GM23338 (cell line): ENCODE results near the gene PTPRJ. TPM values are rescaled to one million over a fixed set of nuclear protein-coding genes. Genes with fewer than 3 reads are reported as not detected.

Source experiments
- ATAC-seq: fragments of 200-7000 bp; cut with Tn5 transposase; 3 replicates; pipeline ENCODE4 v1.9.1; 2020
- DNase-seq: peaks from one replicate; pipeline ENCODE4 v3.0.0-alpha.2; 2015; ENCODE audit warnings: low spot score
- H2AFZ ChIP-seq: fragments of 200-600 bp; sonication (generic); 2 replicates; pipeline ENCODE4 v1.8.0; 2016; ENCODE audit warnings: antibody characterized with exemption, mild to moderate bottlenecking, moderate library complexity
- H3F3A ChIP-seq: fragments of 200-600 bp; sonication (generic); replicated peaks from 2 replicates; pipeline ENCODE4 v1.8.0; 2017; ENCODE audit warnings: antibody characterized with exemption, mixed run types, low read depth
- H3K27ac ChIP-seq: fragments of 200-600 bp; sonication (generic); 2 replicates; pipeline ENCODE4 v1.6.1; 2016; ENCODE audit warnings: low read depth
- H3K27me3 ChIP-seq: fragments of 200-600 bp; sonication (generic); 2 replicates; pipeline ENCODE4 v1.8.0; 2016; ENCODE audit warnings: mild to moderate bottlenecking, mixed run types, moderate library complexity; ENCODE audit not compliant: insufficient read depth
- H3K36me3 ChIP-seq: fragments of 200-600 bp; sonication (generic); 2 replicates; pipeline ENCODE4 v1.8.0; 2016; ENCODE audit warnings: mild to moderate bottlenecking; ENCODE audit not compliant: insufficient read depth
- H3K4me1 ChIP-seq: fragments of 200-600 bp; sonication (generic); 2 replicates; pipeline ENCODE4 v1.8.0; 2016; ENCODE audit warnings: mild to moderate bottlenecking, moderate library complexity; ENCODE audit not compliant: insufficient read depth
- H3K4me2 ChIP-seq: fragments of 200-600 bp; sonication (generic); 2 replicates; pipeline ENCODE4 v1.7.1; 2017; ENCODE audit warnings: mixed run types
- H3K4me3 ChIP-seq: fragments of 200-600 bp; sonication (generic); 2 replicates; pipeline ENCODE4 v1.6.1; 2016; ENCODE audit warnings: mixed run types
- H3K79me2 ChIP-seq: fragments of 200-600 bp; sonication (generic); replicated peaks from 2 replicates; pipeline ENCODE4 v1.8.0; 2017; ENCODE audit warnings: mild to moderate bottlenecking; ENCODE audit not compliant: insufficient read depth
- H3K9me2 ChIP-seq: fragments of 200-600 bp; sonication (generic); 2 replicates; pipeline ENCODE4 v1.8.0; 2017; ENCODE audit not compliant: insufficient read depth
- H4K20me1 ChIP-seq: fragments of 200-600 bp; sonication (generic); replicated peaks from 2 replicates; pipeline ENCODE4 v1.8.0; 2017; ENCODE audit warnings: mild to moderate bottlenecking; ENCODE audit not compliant: insufficient read depth
- H3K27ac Mint-ChIP-seq: 2 replicates; pipeline ENCODE4 v1.8.0; 2020; ENCODE audit warnings: inconsistent platforms, mild to moderate bottlenecking, moderate library complexity, mixed read lengths
- H3K27me3 Mint-ChIP-seq: 3 replicates; pipeline ENCODE4 v1.8.0; 2022; ENCODE audit warnings: low read depth, mild to moderate bottlenecking, moderate library complexity, mixed read lengths, inconsistent platforms; ENCODE audit not compliant: insufficient read depth, poor library complexity
- H3K36me3 Mint-ChIP-seq: 3 replicates; pipeline ENCODE4 v1.8.0; 2021; ENCODE audit warnings: low read depth, mild to moderate bottlenecking, inconsistent platforms, moderate library complexity, mixed read lengths
- H3K4me1 Mint-ChIP-seq: 3 replicates; pipeline ENCODE4 v1.8.0; 2020; ENCODE audit warnings: mild to moderate bottlenecking, inconsistent platforms, mixed read lengths
- H3K4me3 Mint-ChIP-seq: 3 replicates; pipeline ENCODE4 v1.8.0; 2021; ENCODE audit warnings: moderate library complexity, mild to moderate bottlenecking, inconsistent platforms, mixed read lengths
- H3K9me3 Mint-ChIP-seq: 3 replicates; pipeline ENCODE4 v1.8.0; 2020; ENCODE audit warnings: moderate library complexity, mild to moderate bottlenecking, inconsistent platforms, mixed read lengths
- CREB1 ChIP-seq: fragments of 250-450 bp; sonication (Bioruptor Pico); IDR thresholded peaks from 2 replicates; pipeline ENCODE4 v1.5.0; 2020; ENCODE audit warnings: low read depth, mild to moderate bottlenecking, moderate library complexity
- CTCF ChIP-seq, 2 experiments: fragments of 200-600 bp in 1 of 2; sonication (generic) in 1 of 2; conservative IDR thresholded peaks; 2 replicates each; pipeline versions ENCODE4 v1.5.1 to v1.6.1; 2016 to 2017; ENCODE audit warnings: antibody characterized with exemption in 2 of 2, low read depth in 2 of 2, mild to moderate bottlenecking in 2 of 2, moderate library complexity in 1 of 2
- EZH2 ChIP-seq: fragments of 200-600 bp; sonication (generic); IDR thresholded peaks from one replicate; pipeline ENCODE4 v1.8.0; 2017; ENCODE audit warnings: antibody characterized with exemption, mild to moderate bottlenecking, low read depth; ENCODE audit not compliant: unreplicated experiment
- EZH2phosphoT487 ChIP-seq: fragments of 200-600 bp; sonication (generic); IDR thresholded peaks from one replicate; pipeline ENCODE4 v1.8.1; 2018; ENCODE audit warnings: antibody characterized with exemption; ENCODE audit not compliant: unreplicated experiment
- JUNB ChIP-seq: IDR thresholded peaks from one replicate; pipeline ENCODE4 v1.6.1; 2016; ENCODE audit warnings: antibody characterized with exemption; ENCODE audit not compliant: unreplicated experiment
- NANOG ChIP-seq: IDR thresholded peaks from 2 replicates; pipeline ENCODE4 v1.6.1; 2016; ENCODE audit warnings: antibody characterized with exemption, borderline replicate concordance
- POLR2AphosphoS5 ChIP-seq: IDR thresholded peaks from 2 replicates; pipeline ENCODE4 v1.6.1; 2016; ENCODE audit warnings: antibody characterized with exemption, low read depth
- REST ChIP-seq: IDR thresholded peaks from one replicate; pipeline ENCODE4 v1.6.1; 2018; ENCODE audit warnings: antibody characterized with exemption; ENCODE audit not compliant: unreplicated experiment
- STAT1 ChIP-seq: IDR thresholded peaks from one replicate; pipeline ENCODE4 v1.6.1; 2016; ENCODE audit warnings: antibody characterized with exemption; ENCODE audit not compliant: unreplicated experiment
- ZNF114 ChIP-seq: fragments of 250-450 bp; sonication (Bioruptor Pico); IDR thresholded peaks from 2 replicates; pipeline ENCODE4 v1.5.0; 2020; ENCODE audit warnings: mild to moderate bottlenecking, moderate library complexity
- ZNF331 ChIP-seq: fragments of 250-450 bp; sonication (Bioruptor Pico); IDR thresholded peaks from 2 replicates; pipeline ENCODE4 v1.5.0; 2020; ENCODE audit warnings: low read depth, mild to moderate bottlenecking, moderate library complexity
- ZNF462 ChIP-seq: fragments of 250-450 bp; sonication (Bioruptor Pico); IDR thresholded peaks from 2 replicates; pipeline ENCODE4 v1.5.0; 2020; ENCODE audit warnings: mild to moderate bottlenecking, moderate library complexity
- polyA plus RNA-seq: library from polyadenylated mRNA; unstranded; fragments of >200 nt; fragmentation: Nextera tagmentation; extraction: Ambion mirVana; gene quantifications from 2 replicates; pipeline ENCODE4 v1.2.1, GENCODE V29; 2016
- total RNA-seq: library from RNA; depleted of rRNA; stranded (reverse); fragments of >200 nt; shearing (Covaris generic); gene quantifications from 2 replicates; pipeline ENCODE4 v1.2.3, GENCODE V29; 2014
- TF ChIP-seq, protein P1 (sequence below): IDR thresholded peaks from 2 replicates; pipeline ENCODE4 v1.6.1; 2016; ENCODE audit warnings: antibody characterized with exemption

Gene PTPRJ
- total and polyA plus RNA-seq, 2 experiments from 2014 or later = 4.2 to 16.0 TPM

GRCh38 chr11:48054994-48055291 is 74.6 kb downstream of the PTPRJ start:
- Mint-ChIP-seq H3K36me3 (no peaks in the 10 kb centered on the region), H3K27me3 (peaks cover 5% of the 10 kb centered on the region), H3K4me1 (peaks cover 50% of the 10 kb centered on the region), H3K27ac (no peak overlapping the region), H3K9me3 (no peaks in the 10 kb centered on the region), H3K4me3 (no peak overlapping the region)
- DNase-seq (no peak), ATAC-seq (no peak)
- Histone ChIP-seq H3K79me2 (0 out of 2 replicates have a peak, but pooled peaks cover 2% of the 10 kb centered on the region), H3K27ac (0 out of 2 replicates have a peak overlapping the region, but pooled peaks have one; percentile 78), H2AFZ (no peak overlapping the region), H3K36me3 (no peaks in the 10 kb centered on the region), H3F3A (0 out of 2 replicates have a peak, but pooled peaks cover 4% of the 10 kb centered on the region), H3K4me3 (no peak overlapping the region), H3K4me1 (peaks cover 38% of the 10 kb centered on the region), H3K9me2 (no peaks in the 10 kb centered on the region), H3K4me2 (0 out of 2 replicates have a peak overlapping the region, but pooled peaks have one; percentile 44), H3K27me3 (no peaks in the 10 kb centered on the region), H4K20me1 (no peaks in the 10 kb centered on the region)
- no peak for TF ChIP-seq NANOG
- no peak for TF ChIP-seq EZH2
- no peak for TF ChIP-seq EZH2phosphoT487
- TF ChIP-seq CREB1 (CRISPR knock-in tag) = no peak
- no peak for TF ChIP-seq ZNF331 (CRISPR knock-in tag)
- no peak for TF ChIP-seq ZNF114 (CRISPR knock-in tag)
- TF ChIP-seq JUNB = no peak
- TF ChIP-seq STAT1 = no peak
- no peak for TF ChIP-seq REST
- TF ChIP-seq CTCF (conservative IDR thresholded peaks at IDR 0.05; ENCODE audit: low read depth in 2 of 2) = no peak
- TF ChIP-seq, protein P1, sequence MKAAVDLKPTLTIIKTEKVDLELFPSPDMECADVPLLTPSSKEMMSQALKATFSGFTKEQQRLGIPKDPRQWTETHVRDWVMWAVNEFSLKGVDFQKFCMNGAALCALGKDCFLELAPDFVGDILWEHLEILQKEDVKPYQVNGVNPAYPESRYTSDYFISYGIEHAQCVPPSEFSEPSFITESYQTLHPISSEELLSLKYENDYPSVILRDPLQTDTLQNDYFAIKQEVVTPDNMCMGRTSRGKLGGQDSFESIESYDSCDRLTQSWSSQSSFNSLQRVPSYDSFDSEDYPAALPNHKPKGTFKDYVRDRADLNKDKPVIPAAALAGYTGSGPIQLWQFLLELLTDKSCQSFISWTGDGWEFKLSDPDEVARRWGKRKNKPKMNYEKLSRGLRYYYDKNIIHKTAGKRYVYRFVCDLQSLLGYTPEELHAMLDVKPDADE = no peak
- no peak for TF ChIP-seq ZNF462 (CRISPR knock-in tag)
- no peak for TF ChIP-seq POLR2AphosphoS5
